Neural cell (in vitro differentiated cells): ENCODE results near the gene WSB1. TPM values are rescaled to one million over a fixed set of nuclear protein-coding genes. Genes with fewer than 3 reads are reported as not detected.

Source experiments
- H2AFZ ChIP-seq: fragments of 200-600, 300-800 bp; sonication (generic), shearing (Covaris generic); 2 replicates; pipeline ENCODE4 v1.6.0; 2014; ENCODE audit warnings: low read depth, mild to moderate bottlenecking, antibody characterized with exemption, low read length, moderate library complexity
- H3F3A ChIP-seq: fragments of 200-600 bp; shearing (Covaris generic); 2 replicates; pipeline ENCODE4 v1.6.1; 2016; ENCODE audit warnings: mild to moderate bottlenecking, moderate library complexity, mixed read lengths, antibody characterized with exemption, low read length; ENCODE audit not compliant: insufficient read depth, poor library complexity, severe bottlenecking
- H3K27ac ChIP-seq: fragments of 200-600, 300-800 bp; sonication (generic), shearing (Covaris generic); 2 replicates; pipeline ENCODE4 v1.5.1; 2014; ENCODE audit warnings: mild to moderate bottlenecking, low read length, moderate library complexity
- H3K27me3 ChIP-seq: fragments of 300-800, 200-600 bp; sonication (generic), shearing (Covaris generic); 2 replicates; pipeline ENCODE4 v1.6.0; 2014; ENCODE audit warnings: mild to moderate bottlenecking, low read depth, low read length, moderate library complexity; ENCODE audit not compliant: insufficient read depth
- H3K36me3 ChIP-seq: fragments of 300-800, 200-600 bp; sonication (generic), shearing (Covaris generic); 2 replicates; pipeline ENCODE4 v1.5.1; 2014; ENCODE audit warnings: mild to moderate bottlenecking, antibody characterized with exemption, low read length, moderate library complexity; ENCODE audit not compliant: insufficient read depth
- H3K4me2 ChIP-seq: fragments of 300-800, 200-600 bp; sonication (generic), shearing (Covaris generic); 2 replicates; pipeline ENCODE4 v1.6.0; 2014; ENCODE audit warnings: mild to moderate bottlenecking, low read length
- H3K4me3 ChIP-seq: fragments of 300-800, 200-600 bp; sonication (generic), shearing (Covaris generic); 2 replicates; pipeline ENCODE4 v1.5.1; 2014; ENCODE audit warnings: mild to moderate bottlenecking, low read length, moderate library complexity
- H3K79me2 ChIP-seq: fragments of 200-600 bp; shearing (Covaris generic); replicated peaks from 2 replicates; pipeline ENCODE4 v1.6.0; 2014; ENCODE audit warnings: mild to moderate bottlenecking, low read length, moderate library complexity; ENCODE audit not compliant: insufficient read depth
- H3K9ac ChIP-seq: fragments of 300-800, 200-600 bp; sonication (generic), shearing (Covaris generic); 2 replicates; pipeline ENCODE4 v1.6.1; 2016; ENCODE audit warnings: mild to moderate bottlenecking, low read length, mixed read lengths
- H3K9me2 ChIP-seq: fragments of 200-600 bp; shearing (Covaris generic); 2 replicates; pipeline ENCODE4 v1.6.1; 2016; ENCODE audit warnings: mild to moderate bottlenecking, low read length, mixed read lengths; ENCODE audit not compliant: insufficient read depth
- H3K9me3 ChIP-seq: fragments of 200-600, 300-800 bp; sonication (generic), shearing (Covaris generic); 2 replicates; pipeline ENCODE4 v1.6.1; 2016; ENCODE audit warnings: mild to moderate bottlenecking, mixed run types, low read length, moderate library complexity, mixed read lengths
- H4K20me1 ChIP-seq: fragments of 200-600 bp; shearing (Covaris generic); 2 replicates; pipeline ENCODE4 v1.6.1; 2016; ENCODE audit warnings: mild to moderate bottlenecking, mixed run types; ENCODE audit not compliant: insufficient read depth
- EP300 ChIP-seq: fragments of 450-650 bp; conservative IDR thresholded peaks from 2 replicates; pipeline ENCODE4 v1.6.1; 2014; ENCODE audit warnings: antibody characterized with exemption, mild to moderate bottlenecking, moderate library complexity; ENCODE audit not compliant: poor library complexity, severe bottlenecking
- EZH2 ChIP-seq: fragments of 200-600, 300-800 bp; shearing (Covaris generic), sonication (generic); IDR thresholded peaks from 2 replicates; pipeline ENCODE4 v1.6.1; 2014; ENCODE audit warnings: antibody characterized with exemption, low read length, borderline replicate concordance, mild to moderate bottlenecking; ENCODE audit not compliant: insufficient read depth, poor library complexity, severe bottlenecking
- MXI1 ChIP-seq: fragments of 450-650 bp; conservative IDR thresholded peaks from 2 replicates; pipeline ENCODE4 v1.6.1; 2014; ENCODE audit warnings: antibody characterized with exemption, mild to moderate bottlenecking; ENCODE audit not compliant: poor library complexity, severe bottlenecking
- POLR2AphosphoS5 ChIP-seq: IDR thresholded peaks from 2 replicates; pipeline ENCODE4 v1.6.1; 2012
- RAD21 ChIP-seq: fragments of 450-650 bp; conservative IDR thresholded peaks from 2 replicates; pipeline ENCODE4 v1.6.1; 2014; ENCODE audit warnings: antibody characterized with exemption, mild to moderate bottlenecking, moderate library complexity
- SMC3 ChIP-seq: fragments of 450-650 bp; conservative IDR thresholded peaks from 2 replicates; pipeline ENCODE4 v1.6.1; 2014; ENCODE audit warnings: antibody characterized with exemption, mild to moderate bottlenecking, moderate library complexity; ENCODE audit not compliant: poor library complexity
- TAF1 ChIP-seq: IDR thresholded peaks from 2 replicates; pipeline ENCODE4 v1.6.1; 2012; ENCODE audit warnings: low read depth
- polyA plus RNA-seq: library from polyadenylated mRNA; depleted of rRNA; stranded (reverse); fragments of >200 nt; gene quantifications from 2 replicates; pipeline ENCODE4 v1.2.3, GENCODE V29; 2014
- TF ChIP-seq, protein P1 (sequence below): fragments of 450-650 bp; IDR thresholded peaks from 2 replicates; pipeline ENCODE4 v1.5.1; 2014; ENCODE audit warnings: antibody characterized with exemption, mild to moderate bottlenecking, moderate library complexity; ENCODE audit not compliant: poor library complexity, severe bottlenecking
- TF ChIP-seq, protein P2 (sequence below): IDR thresholded peaks from 2 replicates; pipeline ENCODE4 v1.6.1; 2012; ENCODE audit warnings: borderline replicate concordance

Gene WSB1
- polyA plus RNA-seq, 1 donor from 2014 or later, result 1,828 TPM

DNA sequence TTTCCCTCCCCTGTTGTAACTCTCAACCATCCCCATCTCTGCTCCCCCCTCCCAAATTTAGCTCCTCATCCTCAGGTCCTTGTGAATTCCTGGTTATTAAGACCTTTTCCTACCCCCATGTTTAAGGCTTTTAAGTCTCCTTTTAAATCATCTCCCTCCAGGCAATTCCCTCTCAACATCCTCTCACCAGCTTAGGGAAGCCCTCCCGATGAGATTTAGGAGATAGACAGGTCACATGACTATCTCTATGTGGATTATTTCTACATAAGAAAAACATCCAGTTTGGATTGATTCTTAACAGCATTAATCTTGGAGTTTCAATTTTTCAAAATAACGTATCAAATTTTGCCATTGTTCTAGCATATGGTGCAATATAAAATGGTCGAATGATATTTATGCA is 12.5 kb upstream of the WSB1 start:
- no peak overlapping the region for H3K27ac ChIP-seq

DNA sequence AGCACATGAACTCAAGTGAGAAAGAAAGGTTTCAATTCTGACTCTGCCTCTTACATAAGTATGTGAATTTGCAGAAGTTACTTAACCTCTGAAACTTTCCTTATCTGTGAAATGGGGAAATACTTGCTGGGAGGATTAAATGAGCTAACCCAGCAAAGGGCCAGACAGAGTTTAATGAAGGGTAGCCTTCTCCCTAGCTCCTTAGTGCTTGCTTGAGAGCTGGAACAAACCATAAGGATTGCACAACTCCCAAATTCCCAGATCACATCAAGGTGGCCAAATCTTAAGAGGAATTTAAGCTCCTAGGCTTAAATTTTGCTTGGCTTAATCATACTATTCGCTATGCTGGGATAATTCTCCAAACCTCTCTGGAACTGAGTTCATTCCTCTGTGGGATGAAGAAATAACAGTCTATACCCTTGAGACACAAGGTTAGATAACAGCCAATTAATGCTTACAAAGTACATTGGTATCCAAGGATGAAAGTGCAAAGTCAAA is 11.8 kb upstream of the WSB1 start:
- H3K27me3 ChIP-seq, result no peaks in the 10 kb centered on the region
- H3K9me2 ChIP-seq, result no peaks in the 10 kb centered on the region
- no peak overlapping the region for H3K27ac ChIP-seq
- H3K9ac ChIP-seq, result no peak overlapping the region
- peaks cover 3% of the 10 kb centered on the region for H3K9me3 ChIP-seq
- H4K20me1 ChIP-seq, result no peaks in the 10 kb centered on the region
- H3K79me2 ChIP-seq, result no peaks in the 10 kb centered on the region
- H3K4me2 ChIP-seq, result no peak overlapping the region
- no peak overlapping the region for H2AFZ ChIP-seq
- no peak overlapping the region for H3K4me3 ChIP-seq
- no peaks in the 10 kb centered on the region for H3F3A ChIP-seq
- no peaks in the 10 kb centered on the region for H3K36me3 ChIP-seq
- no peak for TF ChIP-seq EP300
- TF ChIP-seq, protein P1, sequence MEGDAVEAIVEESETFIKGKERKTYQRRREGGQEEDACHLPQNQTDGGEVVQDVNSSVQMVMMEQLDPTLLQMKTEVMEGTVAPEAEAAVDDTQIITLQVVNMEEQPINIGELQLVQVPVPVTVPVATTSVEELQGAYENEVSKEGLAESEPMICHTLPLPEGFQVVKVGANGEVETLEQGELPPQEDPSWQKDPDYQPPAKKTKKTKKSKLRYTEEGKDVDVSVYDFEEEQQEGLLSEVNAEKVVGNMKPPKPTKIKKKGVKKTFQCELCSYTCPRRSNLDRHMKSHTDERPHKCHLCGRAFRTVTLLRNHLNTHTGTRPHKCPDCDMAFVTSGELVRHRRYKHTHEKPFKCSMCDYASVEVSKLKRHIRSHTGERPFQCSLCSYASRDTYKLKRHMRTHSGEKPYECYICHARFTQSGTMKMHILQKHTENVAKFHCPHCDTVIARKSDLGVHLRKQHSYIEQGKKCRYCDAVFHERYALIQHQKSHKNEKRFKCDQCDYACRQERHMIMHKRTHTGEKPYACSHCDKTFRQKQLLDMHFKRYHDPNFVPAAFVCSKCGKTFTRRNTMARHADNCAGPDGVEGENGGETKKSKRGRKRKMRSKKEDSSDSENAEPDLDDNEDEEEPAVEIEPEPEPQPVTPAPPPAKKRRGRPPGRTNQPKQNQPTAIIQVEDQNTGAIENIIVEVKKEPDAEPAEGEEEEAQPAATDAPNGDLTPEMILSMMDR, result no peak
- no peak for TF ChIP-seq SMC3
- no peak for TF ChIP-seq POLR2AphosphoS5
- TF ChIP-seq EZH2, result no peak
- no peak for TF ChIP-seq RAD21
- TF ChIP-seq TAF1, result no peak
- TF ChIP-seq MXI1, result no peak
- TF ChIP-seq, protein P2, sequence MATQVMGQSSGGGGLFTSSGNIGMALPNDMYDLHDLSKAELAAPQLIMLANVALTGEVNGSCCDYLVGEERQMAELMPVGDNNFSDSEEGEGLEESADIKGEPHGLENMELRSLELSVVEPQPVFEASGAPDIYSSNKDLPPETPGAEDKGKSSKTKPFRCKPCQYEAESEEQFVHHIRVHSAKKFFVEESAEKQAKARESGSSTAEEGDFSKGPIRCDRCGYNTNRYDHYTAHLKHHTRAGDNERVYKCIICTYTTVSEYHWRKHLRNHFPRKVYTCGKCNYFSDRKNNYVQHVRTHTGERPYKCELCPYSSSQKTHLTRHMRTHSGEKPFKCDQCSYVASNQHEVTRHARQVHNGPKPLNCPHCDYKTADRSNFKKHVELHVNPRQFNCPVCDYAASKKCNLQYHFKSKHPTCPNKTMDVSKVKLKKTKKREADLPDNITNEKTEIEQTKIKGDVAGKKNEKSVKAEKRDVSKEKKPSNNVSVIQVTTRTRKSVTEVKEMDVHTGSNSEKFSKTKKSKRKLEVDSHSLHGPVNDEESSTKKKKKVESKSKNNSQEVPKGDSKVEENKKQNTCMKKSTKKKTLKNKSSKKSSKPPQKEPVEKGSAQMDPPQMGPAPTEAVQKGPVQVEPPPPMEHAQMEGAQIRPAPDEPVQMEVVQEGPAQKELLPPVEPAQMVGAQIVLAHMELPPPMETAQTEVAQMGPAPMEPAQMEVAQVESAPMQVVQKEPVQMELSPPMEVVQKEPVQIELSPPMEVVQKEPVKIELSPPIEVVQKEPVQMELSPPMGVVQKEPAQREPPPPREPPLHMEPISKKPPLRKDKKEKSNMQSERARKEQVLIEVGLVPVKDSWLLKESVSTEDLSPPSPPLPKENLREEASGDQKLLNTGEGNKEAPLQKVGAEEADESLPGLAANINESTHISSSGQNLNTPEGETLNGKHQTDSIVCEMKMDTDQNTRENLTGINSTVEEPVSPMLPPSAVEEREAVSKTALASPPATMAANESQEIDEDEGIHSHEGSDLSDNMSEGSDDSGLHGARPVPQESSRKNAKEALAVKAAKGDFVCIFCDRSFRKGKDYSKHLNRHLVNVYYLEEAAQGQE, result no peak

More for the DNA sequence above, 12.5 kb upstream of the WSB1 start:
- Histone ChIP-seq H3K4me3 (no peak overlapping the region), H3K9me3 (peaks cover 3% of the 10 kb centered on the region), H3K79me2 (no peaks in the 10 kb centered on the region), H3F3A (no peaks in the 10 kb centered on the region), H2AFZ (no peak overlapping the region), H3K4me2 (no peak overlapping the region), H3K36me3 (no peaks in the 10 kb centered on the region), H4K20me1 (no peaks in the 10 kb centered on the region), H3K27me3 (no peaks in the 10 kb centered on the region), H3K9ac (no peak overlapping the region), H3K9me2 (no peaks in the 10 kb centered on the region)
- TF ChIP-seq SMC3 (no peak), TAF1 (no peak), EZH2 (no peak), MXI1 (no peak), POLR2AphosphoS5 (no peak), EP300 (no peak), RAD21 (no peak)
- TF ChIP-seq, protein P2, result no peak
- TF ChIP-seq, protein P1, result no peak
